GM23248 (cell line): ENCODE results near the gene UBE3B. TPM values are rescaled to one million over a fixed set of nuclear protein-coding genes. Genes with fewer than 3 reads are reported as not detected.

Source experiments
- DNase-seq: peaks from one replicate; pipeline ENCODE4 v3.0.0-alpha.2; 2015
- H2AFZ ChIP-seq: fragments of 200-600 bp; sonication (generic); 2 replicates; pipeline ENCODE4 v1.6.1; 2016; ENCODE audit warnings: antibody characterized with exemption
- H3F3A ChIP-seq: fragments of 200-600 bp; sonication (generic); 2 replicates; pipeline ENCODE4 v1.6.1; 2016; ENCODE audit warnings: mild to moderate bottlenecking, antibody characterized with exemption, mixed run types; ENCODE audit not compliant: insufficient read depth
- H3K27ac ChIP-seq: fragments of 200-600 bp; sonication (generic); 2 replicates; pipeline ENCODE4 v1.5.1; 2016; ENCODE audit warnings: mild to moderate bottlenecking
- H3K27me3 ChIP-seq: fragments of 200-600 bp; sonication (generic); replicated peaks from 2 replicates; pipeline ENCODE4 v1.6.1; 2016; ENCODE audit warnings: mild to moderate bottlenecking; ENCODE audit not compliant: insufficient read depth
- H3K36me3 ChIP-seq: fragments of 200-600 bp; sonication (generic); 2 replicates; pipeline ENCODE4 v1.6.1; 2016; ENCODE audit warnings: low read depth, mild to moderate bottlenecking
- H3K4me1 ChIP-seq: fragments of 200-600 bp; sonication (generic); 2 replicates; pipeline ENCODE4 v1.6.1; 2016; ENCODE audit warnings: mild to moderate bottlenecking; ENCODE audit not compliant: insufficient read depth
- H3K4me2 ChIP-seq: fragments of 200-600 bp; sonication (generic); one replicate; pipeline ENCODE4 v1.6.1; 2016; ENCODE audit warnings: mild to moderate bottlenecking; ENCODE audit not compliant: unreplicated experiment
- H3K4me3 ChIP-seq: fragments of 200-600 bp; sonication (generic); 2 replicates; pipeline ENCODE4 v1.5.1; 2016; ENCODE audit warnings: mild to moderate bottlenecking
- H3K79me2 ChIP-seq: fragments of 200-600 bp; sonication (generic); 2 replicates; pipeline ENCODE4 v1.6.1; 2016; ENCODE audit warnings: mild to moderate bottlenecking; ENCODE audit not compliant: insufficient read depth
- H3K9ac ChIP-seq: fragments of 200-600 bp; sonication (generic); 2 replicates; pipeline ENCODE4 v1.6.1; 2016; ENCODE audit warnings: mild to moderate bottlenecking
- H3K9me2 ChIP-seq: fragments of 200-600 bp; sonication (generic); 2 replicates; pipeline ENCODE4 v1.6.1; 2016; ENCODE audit warnings: mixed run types, mild to moderate bottlenecking, moderate library complexity; ENCODE audit not compliant: insufficient read depth
- H3K9me3 ChIP-seq: fragments of 200-600 bp; sonication (generic); one replicate; pipeline ENCODE4 v1.6.1; 2017; ENCODE audit warnings: low read depth
- H4K20me1 ChIP-seq: fragments of 200-600 bp; sonication (generic); 2 replicates; pipeline ENCODE4 v1.6.0; 2016; ENCODE audit not compliant: insufficient read depth
- EZH2 ChIP-seq: fragments of 200-600 bp; sonication (generic); IDR thresholded peaks from 2 replicates; pipeline ENCODE4 v1.6.1; 2018; ENCODE audit warnings: antibody characterized with exemption, mild to moderate bottlenecking; ENCODE audit not compliant: insufficient read depth, poor library complexity, severe bottlenecking
- EZH2phosphoT487 ChIP-seq: fragments of 200-600 bp; sonication (generic); IDR thresholded peaks from 2 replicates; pipeline ENCODE4 v1.6.1; 2018; ENCODE audit warnings: antibody characterized with exemption, moderate library complexity, mild to moderate bottlenecking, low read depth; ENCODE audit not compliant: insufficient read depth
- WGBS, 2 experiments: methylation state at CpG; one replicate each; pipeline ENCODE4 v1.1.6; 2015 to 2017; ENCODE audit warnings: low lambda C conversion rate in 2 of 2, low coverage in 1 of 2; ENCODE audit errors: missing lambda C conversion rate in 2 of 2; 5-methylcytosine and 5-hydroxymethylcytosine counted together
- in situ Hi-C: fragments of 300-500 bp; cut with MboI; formaldehyde crosslinking; loops from 2 replicates; pipeline ENCODE4 v1.15.0; 2020
- polyA plus RNA-seq: library from polyadenylated mRNA; unstranded; fragments of >200 nt; fragmentation: Nextera tagmentation; extraction: Ambion mirVana; gene quantifications from 2 replicates; pipeline ENCODE4 v1.2.1, GENCODE V29; 2016
- total RNA-seq: library from RNA; depleted of rRNA; stranded (reverse); fragments of >200 nt; shearing (Covaris generic); gene quantifications from 2 replicates; pipeline ENCODE4 v1.2.3, GENCODE V29; 2014

UBE3B gene
- total and polyA plus RNA-seq, 2 experiments from 2014 or later, result 32.0 to 38.3 TPM

GRCh38 chr12:109479761-109480160, 2.3 kb downstream of the UBE3B start:
- in situ Hi-C loops, result loop anchor here (5.0 kb wide), 1 partner anchor 47 kb away; no protein-coding TSS in a partner anchor

DNA sequence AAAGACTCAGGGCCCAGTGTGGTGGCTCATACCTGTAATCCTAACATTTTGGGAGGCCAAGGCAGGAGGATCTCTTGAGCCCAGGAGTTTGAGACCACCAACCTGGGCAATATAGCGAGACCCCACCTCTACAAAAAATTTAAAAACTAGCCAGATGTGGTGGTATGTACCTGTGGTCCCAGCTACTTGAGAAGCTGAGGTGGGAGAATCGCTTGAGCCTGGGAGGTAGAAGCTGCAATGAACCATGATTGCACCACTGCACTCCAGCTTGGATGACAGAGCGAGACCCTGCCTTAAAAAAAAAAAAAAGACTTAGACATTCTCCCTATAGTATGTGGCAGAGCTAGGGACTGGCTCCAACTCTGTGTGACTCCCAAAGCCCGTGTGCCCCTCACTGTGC, 2.9 kb downstream of the UBE3B start:
- Histone ChIP-seq H3K79me2 (peaks cover 75% of the 10 kb centered on the region), H3K9ac (no peak overlapping the region), H4K20me1 (no peaks in the 10 kb centered on the region), H3K4me2 (no peak overlapping the region), H3F3A (no peaks in the 10 kb centered on the region), H3K27ac (no peak overlapping the region), H3K4me1 (peaks cover 13% of the 10 kb centered on the region), H3K36me3 (peaks cover 15% of the 10 kb centered on the region), H3K9me2 (no peaks in the 10 kb centered on the region), H3K4me3 (no peak overlapping the region), H3K9me3 (no peaks in the 10 kb centered on the region), H2AFZ (no peak overlapping the region), H3K27me3 (no peaks in the 10 kb centered on the region)
- no peak for DNase-seq
- TF ChIP-seq EZH2phosphoT487, result no peak
- no peak for TF ChIP-seq EZH2
- in situ Hi-C loops, result no loop called here
- 87 to 90% methylated on average over 4 of the region's 4 CpGs for WGBS, 2 experiments

More at GRCh38 chr12:109479761-109480160, 2.3 kb downstream of the UBE3B start:
- H3K9me3 ChIP-seq, result no peaks in the 10 kb centered on the region
- no peak overlapping the region for H3K27ac ChIP-seq
- H3K4me1 ChIP-seq, result peaks cover 19% of the 10 kb centered on the region
- H2AFZ ChIP-seq, result no peak overlapping the region
- no peak for DNase-seq
- H3K27me3 ChIP-seq, result no peaks in the 10 kb centered on the region
- H3K9ac ChIP-seq, result no peak overlapping the region
- H4K20me1 ChIP-seq, result no peaks in the 10 kb centered on the region
- TF ChIP-seq EZH2phosphoT487, result no peak
- peaks cover 9% of the 10 kb centered on the region for H3K36me3 ChIP-seq
- no peak overlapping the region for H3K4me2 ChIP-seq
- H3K4me3 ChIP-seq, result no peak overlapping the region
- no peaks in the 10 kb centered on the region for H3K9me2 ChIP-seq
- peaks cover 81% of the 10 kb centered on the region for H3K79me2 ChIP-seq
- 9 to 22% methylated on average over 1 of the region's 1 CpG for WGBS, 2 experiments
- no peaks in the 10 kb centered on the region for H3F3A ChIP-seq

DNA sequence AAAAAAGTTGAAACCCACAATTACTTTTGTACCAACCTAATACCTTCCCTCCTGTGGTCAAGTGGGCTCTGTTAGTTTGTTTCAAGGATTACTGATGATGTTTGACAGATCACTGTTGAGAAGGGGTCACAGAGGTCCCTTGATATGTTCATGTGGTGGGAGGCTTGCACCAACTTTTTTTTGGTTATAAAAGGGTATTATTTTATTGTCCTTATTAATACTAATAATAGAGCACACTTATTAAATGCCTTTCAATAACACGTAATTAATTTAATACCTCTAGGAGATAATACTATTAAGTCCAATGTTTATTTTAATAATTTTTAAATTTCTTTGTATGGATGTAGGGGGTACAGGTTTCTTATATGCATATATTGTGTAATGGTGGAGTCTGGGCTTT, 4.4 kb downstream of the UBE3B start:
- peaks cover 13% of the 10 kb centered on the region for H3K4me1 ChIP-seq
- no peak overlapping the region for H2AFZ ChIP-seq
- no peak for TF ChIP-seq EZH2phosphoT487
- no peak overlapping the region for H3K4me2 ChIP-seq
- in situ Hi-C loops, result no loop called here
- H3K9ac ChIP-seq, result no peak overlapping the region
- WGBS, 2 experiments, result 100% methylated on average over 1 of the region's 1 CpG
- no peak for DNase-seq
- no peaks in the 10 kb centered on the region for H4K20me1 ChIP-seq
- H3K27ac ChIP-seq, result no peak overlapping the region
- no peaks in the 10 kb centered on the region for H3K27me3 ChIP-seq
- no peaks in the 10 kb centered on the region for H3K9me3 ChIP-seq
- H3K4me3 ChIP-seq, result no peak overlapping the region
- H3K79me2 ChIP-seq, result peaks cover 60% of the 10 kb centered on the region
- no peaks in the 10 kb centered on the region for H3F3A ChIP-seq
- H3K9me2 ChIP-seq, result no peaks in the 10 kb centered on the region
- peaks cover 30% of the 10 kb centered on the region for H3K36me3 ChIP-seq

- H3K27me3 ChIP-seq, result no peaks in the 10 kb centered on the region
- H2AFZ ChIP-seq, result no peak overlapping the region
- H3K9ac ChIP-seq, result no peak overlapping the region
- H3K36me3 ChIP-seq, result peaks cover 34% of the 10 kb centered on the region
- no peaks in the 10 kb centered on the region for H4K20me1 ChIP-seq
- peaks cover 13% of the 10 kb centered on the region for H3K4me1 ChIP-seq
- no peak overlapping the region for H3K27ac ChIP-seq
- H3K4me2 ChIP-seq, result no peak overlapping the region
- 68 to 72% methylated on average over 2 of the region's 2 CpGs for WGBS, 2 experiments
- TF ChIP-seq EZH2, result no peak
- no peak for TF ChIP-seq EZH2phosphoT487
- in situ Hi-C loops, result no loop called here
- peaks cover 55% of the 10 kb centered on the region for H3K79me2 ChIP-seq
- no peak overlapping the region for H3K4me3 ChIP-seq
- no peaks in the 10 kb centered on the region for H3K9me2 ChIP-seq
- no peaks in the 10 kb centered on the region; the same call in 1 of the 2 replicates for H3F3A ChIP-seq
- H3K9me3 ChIP-seq, result no peaks in the 10 kb centered on the region
- DNase-seq, result no peak
Observed at GRCh38 chr12:109482491-109482890, 5.1 kb downstream of the UBE3B start.

GRCh38 chr12:109482894-109483293, 5.5 kb downstream of the UBE3B start:
- TF ChIP-seq EZH2 (no peak), EZH2phosphoT487 (no peak)
- Histone ChIP-seq H3K79me2 (peaks cover 51% of the 10 kb centered on the region), H3K9me3 (no peaks in the 10 kb centered on the region), H3K9me2 (no peaks in the 10 kb centered on the region), H3K4me1 (peaks cover 13% of the 10 kb centered on the region), H3K27me3 (no peaks in the 10 kb centered on the region), H2AFZ (no peak overlapping the region), H3K4me2 (no peak overlapping the region), H3K27ac (no peak overlapping the region), H3F3A (no peaks in the 10 kb centered on the region; the same call in 1 of the 2 replicates), H3K9ac (no peak overlapping the region), H4K20me1 (no peaks in the 10 kb centered on the region), H3K4me3 (no peak overlapping the region), H3K36me3 (peaks cover 38% of the 10 kb centered on the region)
- WGBS, 2 experiments, result 44 to 46% methylated on average over 2 of the region's 2 CpGs
- in situ Hi-C loops, result no loop called here
- DNase-seq, result no peak
